Ovary (tissue), 9 donors: ENCODE results near the gene GBF1. TPM values are rescaled to one million over a fixed set of nuclear protein-coding genes. Genes with fewer than 3 reads are reported as not detected.

Source experiments
- DNase-seq, 5 donors: peaks; one replicate each; pipeline ENCODE4 v3.0.0-alpha.2; 2019 to 2020
- H3K27ac ChIP-seq, 2 donors: fragments of 200-600 bp; one replicate each; pipeline versions ENCODE4 v1.5.1 to v1.8.0; 2019 to 2022
- H3K27me3 ChIP-seq: fragments of 200-600 bp; one replicate; pipeline ENCODE4 v1.8.0; 2022
- H3K36me3 ChIP-seq: fragments of 200-600 bp; sonication (generic); one replicate; pipeline ENCODE4 v1.5.1; 2019
- H3K4me1 ChIP-seq: one replicate; pipeline ENCODE4 v1.8.1; 2013; ENCODE audit warnings: mild to moderate bottlenecking, moderate library complexity; ENCODE audit not compliant: insufficient read depth
- H3K4me3 ChIP-seq: fragments of 200-600 bp; sonication (generic); one replicate; pipeline ENCODE4 v1.5.1; 2017
- H3K9me3 ChIP-seq, 2 donors: fragments of 200-600 bp in 1 of 2; sonication (generic) in 1 of 2; one replicate each; pipeline versions ENCODE4 v1.5.1 to v1.8.1; 2013 to 2019; ENCODE audit warnings: mild to moderate bottlenecking in 1 of 2, moderate library complexity in 1 of 2
- CTCF ChIP-seq, 3 donors: fragments of 450-650 bp in 2 of 3; fragments of 200-600 bp in 1 of 3; IDR thresholded peaks; one replicate each; pipeline versions ENCODE4 v1.5.1 to v1.8.0; 2016 to 2022; ENCODE audit warnings: antibody characterized with exemption in 3 of 3, mild to moderate bottlenecking in 1 of 3
- EP300 ChIP-seq: sonication (generic); formaldehyde crosslinking; IDR thresholded peaks from one replicate; pipeline ENCODE4 v1.6.1; 2017; ENCODE audit warnings: antibody characterized with exemption
- POLR2A ChIP-seq: fragments of 450-650 bp; IDR thresholded peaks from one replicate; pipeline ENCODE4 v1.6.1; 2017; ENCODE audit warnings: antibody characterized with exemption, mild to moderate bottlenecking, moderate library complexity
- WGBS, 3 donors: extraction: QIAGEN DNeasy Blood & Tissue Kit in 1 of 3; methylation state at CpG; one replicate each; pipeline versions ENCODE4 v1.1.5 to v1.1.7; 2013 to 2017; 5-methylcytosine and 5-hydroxymethylcytosine counted together
- intact Hi-C, 4 donors: fragments of 100-400 bp; cut with DNase I; formaldehyde crosslinking; loops; one replicate each; pipeline versions ENCODE4 v1.11.0 to v1.15.1; 2022 to 2023
- polyA plus RNA-seq, 2 donors: library from polyadenylated mRNA; stranded (reverse); fragments of 200-250 nt in 1 of 2; fragments of 350-450 nt in 1 of 2; fragmentation: Illumina TruSeq in 1 of 2; extraction: RNeasy Lipid Tissue Mini Kit (QIAGEN cat#74804) in 1 of 2; gene quantifications; one replicate each; pipeline ENCODE4 v1.2.3, GENCODE V29; 2013 to 2014
- total RNA-seq, 7 donors: library from RNA; depleted of rRNA in 2 of 7; stranded (reverse); fragments of >200 nt in 2 of 7; fragmentation: NEBNext Ultra II Directional in 3 of 7; extraction: Animal tissue kit (Norgen Biotek cat#: 25700) in 3 of 7; gene quantifications; one replicate each; pipeline versions ENCODE4 v1.1.0 to v1.2.4, GENCODE V29; 2016 to 2023
- donor health status: DM: no; HTN: no; CAD: no; lungs with moderate emphysema.
- donor health status: DM: no; HTN: no; CAD: no.
- donor health status: Bipolar disorder and iron deficiency.
- donor health status: DM: yes; HTN: yes; CAD: no.
- donor health status: DM: no; HTN: no; CAD: no.
- donor health status: DM: yes; HTN: yes; CAD: no.

Gene GBF1
- total and polyA plus RNA-seq, 9 donors, result 13.2 to 43.2 (median 34.4) TPM

GRCh38 chr10:102289840-102290239, 44.5 kb downstream of the GBF1 start:
- H3K9me3 ChIP-seq, result no peaks in the 10 kb centered on the region
- 96 to 97% (median 97%) methylated on average over 3 of the region's 3 CpGs for WGBS, 3 donors
- intact Hi-C loops, result no loop called here
- TF ChIP-seq EP300, result no peak
- no peak for TF ChIP-seq CTCF (IDR thresholded peaks at IDR 0.05)
- no peak for TF ChIP-seq POLR2A
- no peak for DNase-seq
- H3K27ac ChIP-seq, result no peak overlapping the region
- H3K27me3 ChIP-seq, result no peaks in the 10 kb centered on the region
- H3K4me1 ChIP-seq, result no peaks in the 10 kb centered on the region
- H3K4me3 ChIP-seq, result no peak overlapping the region
- H3K36me3 ChIP-seq, result no peaks in the 10 kb centered on the region

GRCh38 chr10:102291221-102291905, 46.0 kb downstream of the GBF1 start:
- TF ChIP-seq EP300, result no peak
- TF ChIP-seq CTCF (IDR thresholded peaks at IDR 0.05), result no peak
- no peak for TF ChIP-seq POLR2A
- intact Hi-C loops, result no loop called here

GRCh38 chr10:102297101-102297500, 51.8 kb downstream of the GBF1 start:
- intact Hi-C loops, result no loop called here
- DNase-seq, result no peak
- Histone ChIP-seq H3K4me1 (peaks cover 2% of the 10 kb centered on the region), H3K27me3 (no peaks in the 10 kb centered on the region), H3K36me3 (no peaks in the 10 kb centered on the region), H3K4me3 (no peak overlapping the region), H3K27ac (no peak overlapping the region), H3K9me3 (no peaks in the 10 kb centered on the region)
- TF ChIP-seq EP300 (no peak), POLR2A (no peak), CTCF (IDR thresholded peaks at IDR 0.05) (no peak)
- WGBS, 3 donors, result 88 to 94% (median 91%) methylated on average over 1 of the region's 1 CpG

More at GRCh38 chr10:102291221-102291905, 46.0 kb downstream of the GBF1 start:
- Histone ChIP-seq H3K27me3 (no peaks in the 10 kb centered on the region), H3K27ac (no peak overlapping the region), H3K4me1 (no peaks in the 10 kb centered on the region), H3K4me3 (no peak overlapping the region), H3K36me3 (no peaks in the 10 kb centered on the region), H3K9me3 (no peaks in the 10 kb centered on the region)
- no peak for DNase-seq
- WGBS, 3 donors, result 67 to 72% (median 68%) methylated on average over 4 of the region's 4 CpGs

- H3K4me1 ChIP-seq, result peaks cover 2% of the 10 kb centered on the region
- intact Hi-C loops, result no loop called here
- H3K27me3 ChIP-seq, result no peaks in the 10 kb centered on the region
- no peaks in the 10 kb centered on the region for H3K36me3 ChIP-seq
- H3K27ac ChIP-seq, result no peak overlapping the region
- H3K9me3 ChIP-seq, result no peaks in the 10 kb centered on the region
- DNase-seq, result no peak
- no peak for TF ChIP-seq POLR2A
- TF ChIP-seq EP300, result no peak
- TF ChIP-seq CTCF (IDR thresholded peaks at IDR 0.05), result no peak
- no peak overlapping the region for H3K4me3 ChIP-seq
Measured at GRCh38 chr10:102298899-102299298, 53.6 kb downstream of the GBF1 start.
